H1 (cell line): ENCODE results near the gene ALDOA. TPM values are rescaled to one million over a fixed set of nuclear protein-coding genes. Genes with fewer than 3 reads are reported as not detected.

ENCODE experiments used
- ASH2L ChIP-seq: fragments of 200-600, 300-600 bp; sonication (generic); IDR thresholded peaks from one replicate; pipeline ENCODE4 v1.7.1; 2017; ENCODE audit warnings: low read length
- ATF2 ChIP-seq: IDR thresholded peaks from 2 replicates; pipeline ENCODE4 v1.6.1; 2012; ENCODE audit warnings: low read length, inconsistent platforms
- BRCA1 ChIP-seq: IDR thresholded peaks from 2 replicates; pipeline ENCODE4 v1.6.1; 2012; ENCODE audit warnings: low read depth, low read length, improper control_type of control experiment
- CHD1 ChIP-seq: IDR thresholded peaks from 2 replicates; pipeline ENCODE4 v1.6.1; 2012; ENCODE audit warnings: low read depth, low read length, improper control_type of control experiment
- CREB1 ChIP-seq: IDR thresholded peaks from 2 replicates; pipeline ENCODE4 v1.6.1; 2012; ENCODE audit warnings: inconsistent platforms
- CTBP2 ChIP-seq: IDR thresholded peaks from 2 replicates; pipeline ENCODE4 v1.7.0; 2011; ENCODE audit warnings: borderline replicate concordance, mild to moderate bottlenecking, moderate library complexity, mixed read lengths, low read length; ENCODE audit not compliant: insufficient read depth, insufficient read length
- EP300 ChIP-seq, 2 experiments: IDR thresholded peaks; 1 replicate in 1 of 2; 2 replicates in 1 of 2; pipeline ENCODE4 v1.6.1; 2011 to 2012; ENCODE audit warnings: low read depth in 2 of 2, low read length in 2 of 2, mild to moderate bottlenecking in 2 of 2, borderline replicate concordance in 1 of 2, inconsistent platforms in 1 of 2, moderate library complexity in 1 of 2
- HDAC2 ChIP-seq, 2 experiments: fragments of 300-600 bp in 1 of 2; sonication (generic) in 1 of 2; IDR thresholded peaks; 2 replicates each; pipeline ENCODE4 v1.6.1; 2011 to 2012; ENCODE audit warnings: low read depth in 2 of 2, low read length in 2 of 2, mild to moderate bottlenecking in 2 of 2, moderate library complexity in 2 of 2, borderline replicate concordance in 1 of 2, inconsistent platforms in 1 of 2
- HDAC6 ChIP-seq: IDR thresholded peaks from one replicate; pipeline ENCODE4 v1.7.1; 2012; ENCODE audit warnings: low read depth, mild to moderate bottlenecking, inconsistent platforms, low read length, moderate library complexity
- JUN ChIP-seq: IDR thresholded peaks from 2 replicates; pipeline ENCODE4 v1.6.1; 2011; ENCODE audit warnings: low read depth, mild to moderate bottlenecking, improper control_type of control experiment, low read length
- MAFK ChIP-seq: IDR thresholded peaks from 2 replicates; pipeline ENCODE4 v1.6.1; 2012; ENCODE audit warnings: low read depth, mild to moderate bottlenecking, improper control_type of control experiment, low read length
- MAX ChIP-seq: IDR thresholded peaks from 2 replicates; pipeline ENCODE4 v1.6.1; 2012; ENCODE audit warnings: inconsistent platforms
- POLR2A ChIP-seq, 2 experiments: IDR thresholded peaks; 1 replicate in 1 of 2; 2 replicates in 1 of 2; pipeline ENCODE4 v1.6.1; 2011; ENCODE audit warnings: low read depth in 2 of 2, low read length in 2 of 2, mild to moderate bottlenecking in 2 of 2; ENCODE audit errors: control extremely low read depth in 1 of 2
- POU5F1 ChIP-seq: IDR thresholded peaks from 2 replicates; pipeline ENCODE4 v1.6.1; 2011; ENCODE audit warnings: low read depth, mild to moderate bottlenecking, low read length, moderate library complexity
- SIN3A ChIP-seq, 2 experiments: IDR thresholded peaks in 1 of 2; conservative IDR thresholded peaks in 1 of 2; 2 replicates each; pipeline ENCODE4 v1.6.1; 2011 to 2012; ENCODE audit warnings: low read length in 2 of 2, improper control_type of control experiment in 1 of 2, low read depth in 1 of 2, mild to moderate bottlenecking in 1 of 2
- SIRT6 ChIP-seq: IDR thresholded peaks from one replicate; pipeline ENCODE4 v1.7.1; 2012; ENCODE audit warnings: low read length, inconsistent platforms
- SIX5 ChIP-seq: IDR thresholded peaks from 2 replicates; pipeline ENCODE4 v1.6.1; 2011; ENCODE audit warnings: mild to moderate bottlenecking, low read depth, low read length
- SP1 ChIP-seq: IDR thresholded peaks from 2 replicates; pipeline ENCODE4 v1.6.1; 2011; ENCODE audit warnings: low read depth, low read length
- SP2 ChIP-seq: IDR thresholded peaks from 2 replicates; pipeline ENCODE4 v1.6.1; 2012; ENCODE audit warnings: mild to moderate bottlenecking, low read length, inconsistent platforms
- TAF1 ChIP-seq: IDR thresholded peaks from 2 replicates; pipeline ENCODE4 v1.6.1; 2011; ENCODE audit warnings: mild to moderate bottlenecking, low read depth, low read length
- ZNF274 ChIP-seq: IDR thresholded peaks from 2 replicates; pipeline ENCODE4 v1.7.0; 2012; ENCODE audit warnings: low read length, borderline replicate concordance; ENCODE audit errors: extremely low read depth
- polyA plus RNA-seq, 7 experiments: library from polyadenylated mRNA; depleted of rRNA in 3 of 7; stranded (reverse) in 5 of 7; unstranded in 2 of 7; fragments of >200 nt in 5 of 7; fragments of 200-250 nt in 2 of 7; gene quantifications; 1 replicate in 5 of 7; 2 replicates in 1 of 7; 4 replicates in 1 of 7; pipeline versions ENCODE4 v1.2.1 to v1.2.3, GENCODE V29; 2011 to 2013; ENCODE audit warnings: missing spikeins in 2 of 7, mixed read lengths in 2 of 7
- total RNA-seq: library from RNA; stranded (reverse); fragmentation: NEBNext Ultra II Directional; extraction: Animal tissue kit (Norgen Biotek cat#: 25700); gene quantifications from 2 replicates; pipeline ENCODE4 v1.2.1, GENCODE V29; 2021
- TF ChIP-seq, protein P1 (sequence below): IDR thresholded peaks from 2 replicates; pipeline ENCODE4 v1.6.1; 2011; ENCODE audit warnings: low read length, improper control_type of control experiment

ALDOA gene
- total and polyA plus RNA-seq, 2 of the 8 experiments (the other 6 are each of a cell fraction or from before 2014, with no cell fraction given) = 1,072 to 1,083 TPM

- TF ChIP-seq TAF1 (no peak), CHD1 (no peak), CTBP2 (peak; percentile 50), POU5F1 (no peak), ATF2 (no peak), JUN (no peak), MAX (peak; percentile 55), MAFK (no peak), SIRT6 (no peak), ZNF274 (no peak), HDAC6 (no peak), SIX5 (no peak), CREB1 (no peak), SP2 (no peak), EP300 (IDR thresholded peaks at IDR 0.05; ENCODE audit: borderline replicate concordance in 1 of 2, low read depth in 2 of 2, low read length in 2 of 2) (no peak), HDAC2 (IDR thresholded peaks at IDR 0.05; ENCODE audit: borderline replicate concordance in 1 of 2, low read depth in 2 of 2, low read length in 2 of 2) (0 out of 4 replicates have a peak, but pooled peaks of 1 of the 2 experiments have one; percentile 32), SIN3A (conservative IDR thresholded peaks at IDR 0.05 in 1 of 2, IDR thresholded peaks at IDR 0.05 in 1 of 2; ENCODE audit: low read depth in 1 of 2, low read length in 2 of 2) (0 out of 4 replicates have a peak, but pooled peaks of 1 of the 2 experiments have one; percentile 39), POLR2A (IDR thresholded peaks at IDR 0.05; ENCODE audit: control extremely low read depth in 1 of 2, low read depth in 2 of 2, low read length in 2 of 2) (no peak), ASH2L (no peak), SP1 (no peak), BRCA1 (no peak)
- TF ChIP-seq, protein P1, sequence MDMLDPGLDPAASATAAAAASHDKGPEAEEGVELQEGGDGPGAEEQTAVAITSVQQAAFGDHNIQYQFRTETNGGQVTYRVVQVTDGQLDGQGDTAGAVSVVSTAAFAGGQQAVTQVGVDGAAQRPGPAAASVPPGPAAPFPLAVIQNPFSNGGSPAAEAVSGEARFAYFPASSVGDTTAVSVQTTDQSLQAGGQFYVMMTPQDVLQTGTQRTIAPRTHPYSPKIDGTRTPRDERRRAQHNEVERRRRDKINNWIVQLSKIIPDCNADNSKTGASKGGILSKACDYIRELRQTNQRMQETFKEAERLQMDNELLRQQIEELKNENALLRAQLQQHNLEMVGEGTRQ = peak; percentile 40; the same call in 1 of the 2 replicates
Observed at GRCh38 chr16:30063893-30064728, 1.4 kb upstream of the ALDOA start (continued).
